HepG2 (cell line): ENCODE results near the gene HBA1. TPM values are rescaled to one million over a fixed set of nuclear protein-coding genes. Genes with fewer than 3 reads are reported as not detected.

ENCODE experiments used
- ATF7 ChIP-seq, 2 experiments: fragments of 450-650 bp in 1 of 2; sonication (generic) in 1 of 2; formaldehyde crosslinking in 1 of 2; IDR thresholded peaks; 2 replicates each; pipeline versions ENCODE4 v1.4.0 to v1.6.1; 2016 to 2020; ENCODE audit warnings: antibody characterized with exemption in 1 of 2, mild to moderate bottlenecking in 1 of 2, missing genetic modification reagents in 1 of 2
- CREB1 ChIP-seq, 2 experiments: fragments of 450-650 bp in 1 of 2; IDR thresholded peaks; 2 replicates each; pipeline ENCODE4 v1.6.1; 2016 to 2017; ENCODE audit warnings: control low read depth in 1 of 2, mild to moderate bottlenecking in 1 of 2, missing compliant biosample characterization in 1 of 2, missing genetic modification characterization in 1 of 2
- HOXA7 ChIP-seq: sonication (generic); formaldehyde crosslinking; IDR thresholded peaks from 2 replicates; pipeline ENCODE4 v1.8.1; 2022; ENCODE audit warnings: mild to moderate bottlenecking, missing genetic modification reagents, moderate library complexity
- MED1 ChIP-seq: sonication (generic); formaldehyde crosslinking; IDR thresholded peaks from 2 replicates; pipeline ENCODE4 v1.4.0; 2020; ENCODE audit warnings: missing genetic modification reagents
- NFE2 ChIP-seq: sonication (generic); formaldehyde crosslinking; IDR thresholded peaks from 2 replicates; pipeline ENCODE4 v1.4.0; 2020; ENCODE audit warnings: missing genetic modification reagents
- SMAD3 ChIP-seq: sonication (generic); formaldehyde crosslinking; IDR thresholded peaks from 2 replicates; pipeline ENCODE4 v1.4.0; 2020; ENCODE audit warnings: missing genetic modification reagents
- SUZ12 ChIP-seq: fragments of 150-350 bp; IDR thresholded peaks from 2 replicates; pipeline ENCODE4 v1.6.1; 2014; ENCODE audit warnings: low read depth, low read length
- ZEB1 ChIP-seq: IDR thresholded peaks from 2 replicates; pipeline ENCODE4 v1.6.1; 2012; ENCODE audit warnings: mild to moderate bottlenecking, low read depth, inconsistent platforms; ENCODE audit not compliant: insufficient replicate concordance
- ZNF3 ChIP-seq: IDR thresholded peaks from 2 replicates; pipeline ENCODE4 v1.7.0; 2017; ENCODE audit warnings: inconsistent platforms
- ZNF563 ChIP-seq: sonication (generic); formaldehyde crosslinking; IDR thresholded peaks from 2 replicates; pipeline ENCODE4 v1.8.0; 2022; ENCODE audit warnings: mild to moderate bottlenecking, moderate library complexity, missing genetic modification reagents
- ZNF7 ChIP-seq: IDR thresholded peaks from 2 replicates; pipeline ENCODE4 v1.6.1; 2016; ENCODE audit warnings: missing biosample characterization, missing genetic modification reagents
- polyA plus RNA-seq, 8 experiments: library from polyadenylated mRNA; depleted of rRNA in 3 of 8; stranded (reverse) in 7 of 8; unstranded in 1 of 8; fragments of >200 nt; fragmentation: Illumina TruSeq in 4 of 8; extraction: Trizol in 4 of 8; gene quantifications; 2 replicates each; pipeline versions ENCODE4 v1.2.1 to v1.2.3, GENCODE V29; 2011 to 2016; ENCODE audit warnings: low read depth in 4 of 8, missing spikeins in 1 of 8, mixed read lengths in 1 of 8; ENCODE audit not compliant: insufficient read depth in 1 of 8
- total RNA-seq, 5 experiments: library from RNA; depleted of rRNA; stranded (reverse); fragments of >200 nt; fragmentation: Illumina TruSeq; extraction: Trizol; gene quantifications; 2 replicates each; pipeline ENCODE4 v1.2.3, GENCODE V29; 2016; ENCODE audit warnings: low read depth in 1 of 5
- TF ChIP-seq, protein P1 (sequence below): sonication (generic); formaldehyde crosslinking; IDR thresholded peaks from 2 replicates; pipeline ENCODE4 v1.4.0; 2020; ENCODE audit warnings: missing genetic modification reagents
- TF ChIP-seq, protein P2 (sequence below): sonication (generic); formaldehyde crosslinking; IDR thresholded peaks from 2 replicates; pipeline ENCODE4 v1.5.0; 2020; ENCODE audit warnings: mild to moderate bottlenecking, missing genetic modification reagents, moderate library complexity
- TF ChIP-seq, protein P3 (sequence below): sonication (generic); formaldehyde crosslinking; IDR thresholded peaks from 2 replicates; pipeline ENCODE4 v1.9.0; 2022; ENCODE audit warnings: missing genetic modification reagents, mild to moderate bottlenecking, borderline replicate concordance
- TF ChIP-seq, protein P4 (sequence below): sonication (generic); formaldehyde crosslinking; IDR thresholded peaks from 2 replicates; pipeline ENCODE4 v1.5.0; 2020; ENCODE audit warnings: missing genetic modification reagents, mild to moderate bottlenecking, borderline replicate concordance
- TF ChIP-seq, protein P5 (sequence below): sonication (generic); formaldehyde crosslinking; IDR thresholded peaks from 2 replicates; pipeline ENCODE4 v1.4.0; 2020; ENCODE audit warnings: missing genetic modification reagents

The HBA1 gene
- total and polyA plus RNA-seq, 2 of the 13 experiments (the other 11 are each of a cell fraction or from before 2014, with no cell fraction given), result 0.59 TPM; not detected in 1

DNA sequence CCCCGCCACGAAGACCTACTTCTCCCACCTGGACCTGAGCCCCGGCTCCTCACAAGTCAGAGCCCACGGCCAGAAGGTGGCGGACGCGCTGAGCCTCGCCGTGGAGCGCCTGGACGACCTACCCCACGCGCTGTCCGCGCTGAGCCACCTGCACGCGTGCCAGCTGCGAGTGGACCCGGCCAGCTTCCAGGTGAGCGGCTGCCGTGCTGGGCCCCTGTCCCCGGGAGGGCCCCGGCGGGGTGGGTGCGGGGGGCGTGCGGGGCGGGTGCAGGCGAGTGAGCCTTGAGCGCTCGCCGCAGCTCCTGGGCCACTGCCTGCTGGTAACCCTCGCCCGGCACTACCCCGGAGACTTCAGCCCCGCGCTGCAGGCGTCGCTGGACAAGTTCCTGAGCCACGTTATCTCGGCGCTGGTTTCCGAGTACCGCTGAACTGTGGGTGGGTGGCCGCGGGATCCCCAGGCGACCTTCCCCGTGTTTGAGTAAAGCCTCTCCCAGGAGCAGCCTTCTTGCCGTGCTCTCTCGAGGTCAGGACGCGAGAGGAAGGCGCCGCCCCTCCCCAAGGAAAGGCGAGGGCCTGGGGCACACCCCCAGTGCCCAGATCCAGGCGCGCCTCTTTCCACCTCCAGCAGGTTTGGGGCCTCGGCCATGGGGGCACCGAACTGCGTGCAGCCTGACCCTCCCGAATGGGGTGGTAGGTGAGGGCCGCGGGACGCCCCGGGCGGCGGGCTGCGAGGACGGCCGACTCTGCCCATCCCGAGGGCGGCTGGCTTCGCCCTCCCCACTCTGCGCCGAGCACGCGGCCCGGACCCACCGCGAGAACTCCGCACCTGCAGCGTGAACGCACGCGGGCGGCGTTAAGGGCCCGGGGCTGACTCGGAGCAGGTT lies 4.4 kb downstream of the HBA1 start (continued):
- TF ChIP-seq, protein P1, sequence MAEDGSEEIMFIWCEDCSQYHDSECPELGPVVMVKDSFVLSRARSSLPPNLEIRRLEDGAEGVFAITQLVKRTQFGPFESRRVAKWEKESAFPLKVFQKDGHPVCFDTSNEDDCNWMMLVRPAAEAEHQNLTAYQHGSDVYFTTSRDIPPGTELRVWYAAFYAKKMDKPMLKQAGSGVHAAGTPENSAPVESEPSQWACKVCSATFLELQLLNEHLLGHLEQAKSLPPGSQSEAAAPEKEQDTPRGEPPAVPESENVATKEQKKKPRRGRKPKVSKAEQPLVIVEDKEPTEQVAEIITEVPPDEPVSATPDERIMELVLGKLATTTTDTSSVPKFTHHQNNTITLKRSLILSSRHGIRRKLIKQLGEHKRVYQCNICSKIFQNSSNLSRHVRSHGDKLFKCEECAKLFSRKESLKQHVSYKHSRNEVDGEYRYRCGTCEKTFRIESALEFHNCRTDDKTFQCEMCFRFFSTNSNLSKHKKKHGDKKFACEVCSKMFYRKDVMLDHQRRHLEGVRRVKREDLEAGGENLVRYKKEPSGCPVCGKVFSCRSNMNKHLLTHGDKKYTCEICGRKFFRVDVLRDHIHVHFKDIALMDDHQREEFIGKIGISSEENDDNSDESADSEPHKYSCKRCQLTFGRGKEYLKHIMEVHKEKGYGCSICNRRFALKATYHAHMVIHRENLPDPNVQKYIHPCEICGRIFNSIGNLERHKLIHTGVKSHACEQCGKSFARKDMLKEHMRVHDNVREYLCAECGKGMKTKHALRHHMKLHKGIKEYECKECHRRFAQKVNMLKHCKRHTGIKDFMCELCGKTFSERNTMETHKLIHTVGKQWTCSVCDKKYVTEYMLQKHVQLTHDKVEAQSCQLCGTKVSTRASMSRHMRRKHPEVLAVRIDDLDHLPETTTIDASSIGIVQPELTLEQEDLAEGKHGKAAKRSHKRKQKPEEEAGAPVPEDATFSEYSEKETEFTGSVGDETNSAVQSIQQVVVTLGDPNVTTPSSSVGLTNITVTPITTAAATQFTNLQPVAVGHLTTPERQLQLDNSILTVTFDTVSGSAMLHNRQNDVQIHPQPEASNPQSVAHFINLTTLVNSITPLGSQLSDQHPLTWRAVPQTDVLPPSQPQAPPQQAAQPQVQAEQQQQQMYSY (CRISPR knock-in tag), result peak; percentile 75; the same call in 1 of the 2 replicates
- TF ChIP-seq HOXA7 (CRISPR knock-in tag), result no peak
- no peak for TF ChIP-seq ZEB1
- peak; percentile 99 for TF ChIP-seq ZNF563 (CRISPR knock-in tag)
- no peak for TF ChIP-seq NFE2 (CRISPR knock-in tag)
- no peak for TF ChIP-seq ATF7 (IDR thresholded peaks at IDR 0.05)
- TF ChIP-seq ATF7 (CRISPR knock-in tag; IDR thresholded peaks at IDR 0.05), result peak; percentile 74; the same call in 1 of the 2 replicates
- no peak for TF ChIP-seq SUZ12
- no peak for TF ChIP-seq ZNF7
- TF ChIP-seq MED1 (CRISPR knock-in tag), result peak; percentile 77
- TF ChIP-seq, protein P2, sequence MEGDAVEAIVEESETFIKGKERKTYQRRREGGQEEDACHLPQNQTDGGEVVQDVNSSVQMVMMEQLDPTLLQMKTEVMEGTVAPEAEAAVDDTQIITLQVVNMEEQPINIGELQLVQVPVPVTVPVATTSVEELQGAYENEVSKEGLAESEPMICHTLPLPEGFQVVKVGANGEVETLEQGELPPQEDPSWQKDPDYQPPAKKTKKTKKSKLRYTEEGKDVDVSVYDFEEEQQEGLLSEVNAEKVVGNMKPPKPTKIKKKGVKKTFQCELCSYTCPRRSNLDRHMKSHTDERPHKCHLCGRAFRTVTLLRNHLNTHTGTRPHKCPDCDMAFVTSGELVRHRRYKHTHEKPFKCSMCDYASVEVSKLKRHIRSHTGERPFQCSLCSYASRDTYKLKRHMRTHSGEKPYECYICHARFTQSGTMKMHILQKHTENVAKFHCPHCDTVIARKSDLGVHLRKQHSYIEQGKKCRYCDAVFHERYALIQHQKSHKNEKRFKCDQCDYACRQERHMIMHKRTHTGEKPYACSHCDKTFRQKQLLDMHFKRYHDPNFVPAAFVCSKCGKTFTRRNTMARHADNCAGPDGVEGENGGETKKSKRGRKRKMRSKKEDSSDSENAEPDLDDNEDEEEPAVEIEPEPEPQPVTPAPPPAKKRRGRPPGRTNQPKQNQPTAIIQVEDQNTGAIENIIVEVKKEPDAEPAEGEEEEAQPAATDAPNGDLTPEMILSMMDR (CRISPR knock-in tag), result no peak; the same call in 1 of the 2 replicates
- TF ChIP-seq ZNF3 (CRISPR knock-in tag), result peak; percentile 45; the same call in 1 of the 2 replicates
- TF ChIP-seq, protein P3, sequence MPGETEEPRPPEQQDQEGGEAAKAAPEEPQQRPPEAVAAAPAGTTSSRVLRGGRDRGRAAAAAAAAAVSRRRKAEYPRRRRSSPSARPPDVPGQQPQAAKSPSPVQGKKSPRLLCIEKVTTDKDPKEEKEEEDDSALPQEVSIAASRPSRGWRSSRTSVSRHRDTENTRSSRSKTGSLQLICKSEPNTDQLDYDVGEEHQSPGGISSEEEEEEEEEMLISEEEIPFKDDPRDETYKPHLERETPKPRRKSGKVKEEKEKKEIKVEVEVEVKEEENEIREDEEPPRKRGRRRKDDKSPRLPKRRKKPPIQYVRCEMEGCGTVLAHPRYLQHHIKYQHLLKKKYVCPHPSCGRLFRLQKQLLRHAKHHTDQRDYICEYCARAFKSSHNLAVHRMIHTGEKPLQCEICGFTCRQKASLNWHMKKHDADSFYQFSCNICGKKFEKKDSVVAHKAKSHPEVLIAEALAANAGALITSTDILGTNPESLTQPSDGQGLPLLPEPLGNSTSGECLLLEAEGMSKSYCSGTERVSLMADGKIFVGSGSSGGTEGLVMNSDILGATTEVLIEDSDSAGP, result peak; percentile 95
- TF ChIP-seq, protein P4, sequence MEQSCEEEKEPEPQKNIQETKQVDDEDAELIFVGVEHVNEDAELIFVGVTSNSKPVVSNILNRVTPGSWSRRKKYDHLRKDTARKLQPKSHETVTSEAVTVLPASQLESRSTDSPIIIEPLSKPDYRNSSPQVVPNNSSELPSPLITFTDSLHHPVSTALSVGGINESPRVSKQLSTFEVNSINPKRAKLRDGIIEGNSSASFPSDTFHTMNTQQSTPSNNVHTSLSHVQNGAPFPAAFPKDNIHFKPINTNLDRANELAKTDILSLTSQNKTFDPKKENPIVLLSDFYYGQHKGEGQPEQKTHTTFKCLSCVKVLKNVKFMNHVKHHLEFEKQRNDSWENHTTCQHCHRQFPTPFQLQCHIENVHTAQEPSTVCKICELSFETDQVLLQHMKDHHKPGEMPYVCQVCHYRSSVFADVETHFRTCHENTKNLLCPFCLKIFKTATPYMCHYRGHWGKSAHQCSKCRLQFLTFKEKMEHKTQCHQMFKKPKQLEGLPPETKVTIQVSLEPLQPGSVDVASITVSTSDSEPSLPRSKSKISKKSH (CRISPR knock-in tag), result peak; percentile 99
- no peak for TF ChIP-seq CREB1 (IDR thresholded peaks at IDR 0.05)
- no peak for TF ChIP-seq CREB1 (CRISPR knock-in tag; IDR thresholded peaks at IDR 0.05)
- peak; percentile 88 for TF ChIP-seq SMAD3 (CRISPR knock-in tag)
- TF ChIP-seq, protein P5, sequence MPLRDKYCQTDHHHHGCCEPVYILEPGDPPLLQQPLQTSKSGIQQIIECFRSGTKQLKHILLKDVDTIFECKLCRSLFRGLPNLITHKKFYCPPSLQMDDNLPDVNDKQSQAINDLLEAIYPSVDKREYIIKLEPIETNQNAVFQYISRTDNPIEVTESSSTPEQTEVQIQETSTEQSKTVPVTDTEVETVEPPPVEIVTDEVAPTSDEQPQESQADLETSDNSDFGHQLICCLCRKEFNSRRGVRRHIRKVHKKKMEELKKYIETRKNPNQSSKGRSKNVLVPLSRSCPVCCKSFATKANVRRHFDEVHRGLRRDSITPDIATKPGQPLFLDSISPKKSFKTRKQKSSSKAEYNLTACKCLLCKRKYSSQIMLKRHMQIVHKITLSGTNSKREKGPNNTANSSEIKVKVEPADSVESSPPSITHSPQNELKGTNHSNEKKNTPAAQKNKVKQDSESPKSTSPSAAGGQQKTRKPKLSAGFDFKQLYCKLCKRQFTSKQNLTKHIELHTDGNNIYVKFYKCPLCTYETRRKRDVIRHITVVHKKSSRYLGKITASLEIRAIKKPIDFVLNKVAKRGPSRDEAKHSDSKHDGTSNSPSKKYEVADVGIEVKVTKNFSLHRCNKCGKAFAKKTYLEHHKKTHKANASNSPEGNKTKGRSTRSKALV (CRISPR knock-in tag), result peak; percentile 99
